Fibroblast of lung (primary cell): Measurements from ENCODE around the gene PDLIM4.

Experiments used
- EZH2 ChIP-seq: IDR thresholded peaks from 2 replicates; pipeline ENCODE4 v1.5.1; 2012; ENCODE audit warnings: low read length, control low read depth, mild to moderate bottlenecking; ENCODE audit errors: missing control alignments
- TF ChIP-seq, protein P1 (sequence below), 2 donors: IDR thresholded peaks in 1 of 2; conservative IDR thresholded peaks in 1 of 2; 1 replicate in 1 of 2; 2 replicates in 1 of 2; pipeline ENCODE4 v1.5.1; 2011 to 2012; ENCODE audit warnings: low read length in 2 of 2, control low read depth in 1 of 2, inconsistent platforms in 1 of 2, low read depth in 1 of 2, mild to moderate bottlenecking in 1 of 2

DNA sequence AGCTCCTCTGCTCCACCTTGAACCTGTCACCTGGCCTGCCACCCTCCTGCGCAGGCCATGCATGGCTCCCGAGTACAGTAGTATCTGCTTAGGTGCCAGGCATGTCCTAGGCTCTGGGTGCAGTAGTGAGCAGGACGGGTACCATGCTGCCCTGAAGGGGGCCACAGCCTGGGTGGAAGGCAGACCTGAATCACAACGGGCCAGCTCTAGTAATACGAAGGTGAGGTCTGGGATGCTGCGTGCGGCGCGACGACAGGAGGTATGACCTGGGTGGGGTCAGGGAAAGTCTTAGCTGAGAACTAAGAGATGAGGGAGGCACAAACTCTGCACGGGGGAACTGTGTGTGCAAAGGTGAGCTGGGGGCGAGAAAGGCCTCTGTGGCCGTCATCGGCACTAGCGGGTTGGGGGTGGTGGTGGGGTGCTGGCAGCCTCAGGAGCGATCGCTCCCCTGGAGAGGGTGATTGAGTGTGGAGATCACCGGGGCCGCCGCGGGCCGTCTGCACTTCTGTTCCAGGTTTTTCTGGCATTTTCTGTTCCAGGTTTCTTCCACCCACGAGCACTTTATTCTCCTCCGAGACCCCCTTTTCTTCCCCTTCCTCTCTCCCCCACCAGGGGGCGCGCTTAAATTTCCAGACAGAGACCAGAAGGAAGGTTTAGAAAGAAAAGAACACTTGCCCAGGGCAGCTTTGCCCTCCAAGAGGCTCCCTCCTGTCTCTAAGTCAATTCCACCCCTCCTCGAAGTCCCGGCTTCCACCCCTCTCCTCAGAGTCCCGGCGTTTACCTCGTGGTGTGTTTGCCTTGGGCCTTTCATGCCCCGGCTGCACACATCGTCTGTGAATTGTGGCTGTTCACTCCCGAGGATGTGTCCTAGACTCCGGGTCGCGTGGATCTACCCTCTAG lies 15.1 kb downstream of the PDLIM4 start:
- TF ChIP-seq, protein P1, sequence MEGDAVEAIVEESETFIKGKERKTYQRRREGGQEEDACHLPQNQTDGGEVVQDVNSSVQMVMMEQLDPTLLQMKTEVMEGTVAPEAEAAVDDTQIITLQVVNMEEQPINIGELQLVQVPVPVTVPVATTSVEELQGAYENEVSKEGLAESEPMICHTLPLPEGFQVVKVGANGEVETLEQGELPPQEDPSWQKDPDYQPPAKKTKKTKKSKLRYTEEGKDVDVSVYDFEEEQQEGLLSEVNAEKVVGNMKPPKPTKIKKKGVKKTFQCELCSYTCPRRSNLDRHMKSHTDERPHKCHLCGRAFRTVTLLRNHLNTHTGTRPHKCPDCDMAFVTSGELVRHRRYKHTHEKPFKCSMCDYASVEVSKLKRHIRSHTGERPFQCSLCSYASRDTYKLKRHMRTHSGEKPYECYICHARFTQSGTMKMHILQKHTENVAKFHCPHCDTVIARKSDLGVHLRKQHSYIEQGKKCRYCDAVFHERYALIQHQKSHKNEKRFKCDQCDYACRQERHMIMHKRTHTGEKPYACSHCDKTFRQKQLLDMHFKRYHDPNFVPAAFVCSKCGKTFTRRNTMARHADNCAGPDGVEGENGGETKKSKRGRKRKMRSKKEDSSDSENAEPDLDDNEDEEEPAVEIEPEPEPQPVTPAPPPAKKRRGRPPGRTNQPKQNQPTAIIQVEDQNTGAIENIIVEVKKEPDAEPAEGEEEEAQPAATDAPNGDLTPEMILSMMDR (conservative IDR thresholded peaks at IDR 0.05 in 1 of 2, IDR thresholded peaks at IDR 0.05 in 1 of 2; ENCODE audit: low read depth in 1 of 2, low read length in 2 of 2): peak; percentile 75 to 81
- no peak for TF ChIP-seq EZH2
